Esophagus squamous epithelium (tissue), 4 donors: ENCODE results near the gene STEAP3.

Experiments used
- POLR2A ChIP-seq, 4 donors: fragments of 450-650 bp; IDR thresholded peaks; one replicate each; pipeline ENCODE4 v1.6.1; 2017; ENCODE audit warnings: antibody characterized with exemption in 4 of 4, mild to moderate bottlenecking in 4 of 4, moderate library complexity in 3 of 4
- TF ChIP-seq, protein P1 (sequence below), 6 experiments: fragments of 450-650 bp in 4 of 6; fragments of 200-600 bp in 2 of 6; sonication (generic) in 2 of 6; IDR thresholded peaks; one replicate each; pipeline ENCODE4 v1.5.1; 2016 to 2019; ENCODE audit warnings: antibody characterized with exemption in 6 of 6, mild to moderate bottlenecking in 4 of 6, moderate library complexity in 4 of 6

DNA sequence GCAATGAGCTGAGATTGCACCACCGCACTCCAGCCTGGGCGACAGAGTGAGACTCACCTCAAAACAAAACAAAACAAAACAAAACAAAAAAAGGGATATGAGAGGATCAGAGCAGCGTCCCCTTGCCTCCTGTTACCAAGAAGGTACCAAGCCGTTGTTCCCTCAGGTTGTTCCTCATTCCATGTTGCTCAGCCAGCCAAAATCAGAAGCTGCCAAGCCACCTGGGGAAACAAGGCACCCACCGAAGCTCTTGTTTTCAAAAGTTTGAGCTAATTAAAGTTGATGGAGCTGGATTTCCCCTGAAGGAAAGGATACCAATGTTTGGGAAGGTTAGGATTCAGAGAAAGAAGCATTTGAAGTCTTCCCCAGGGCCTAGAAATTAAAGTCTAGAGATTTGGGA is 21.8 kb upstream of the STEAP3 start:
- TF ChIP-seq, protein P1, sequence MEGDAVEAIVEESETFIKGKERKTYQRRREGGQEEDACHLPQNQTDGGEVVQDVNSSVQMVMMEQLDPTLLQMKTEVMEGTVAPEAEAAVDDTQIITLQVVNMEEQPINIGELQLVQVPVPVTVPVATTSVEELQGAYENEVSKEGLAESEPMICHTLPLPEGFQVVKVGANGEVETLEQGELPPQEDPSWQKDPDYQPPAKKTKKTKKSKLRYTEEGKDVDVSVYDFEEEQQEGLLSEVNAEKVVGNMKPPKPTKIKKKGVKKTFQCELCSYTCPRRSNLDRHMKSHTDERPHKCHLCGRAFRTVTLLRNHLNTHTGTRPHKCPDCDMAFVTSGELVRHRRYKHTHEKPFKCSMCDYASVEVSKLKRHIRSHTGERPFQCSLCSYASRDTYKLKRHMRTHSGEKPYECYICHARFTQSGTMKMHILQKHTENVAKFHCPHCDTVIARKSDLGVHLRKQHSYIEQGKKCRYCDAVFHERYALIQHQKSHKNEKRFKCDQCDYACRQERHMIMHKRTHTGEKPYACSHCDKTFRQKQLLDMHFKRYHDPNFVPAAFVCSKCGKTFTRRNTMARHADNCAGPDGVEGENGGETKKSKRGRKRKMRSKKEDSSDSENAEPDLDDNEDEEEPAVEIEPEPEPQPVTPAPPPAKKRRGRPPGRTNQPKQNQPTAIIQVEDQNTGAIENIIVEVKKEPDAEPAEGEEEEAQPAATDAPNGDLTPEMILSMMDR (IDR thresholded peaks at IDR 0.05) = no peak
- TF ChIP-seq POLR2A (IDR thresholded peaks at IDR 0.05) = no peak
